NCI-H526 treated with DMSO at 0.1 percent for 48 hours (cell line): ENCODE measurements around the gene KCNK1.

ENCODE experiments used
- DNase-seq: peaks from one replicate; lab custom pipeline; 2025; lab: John Stamatoyannopoulos, UW

The KCNK1 gene

DNA sequence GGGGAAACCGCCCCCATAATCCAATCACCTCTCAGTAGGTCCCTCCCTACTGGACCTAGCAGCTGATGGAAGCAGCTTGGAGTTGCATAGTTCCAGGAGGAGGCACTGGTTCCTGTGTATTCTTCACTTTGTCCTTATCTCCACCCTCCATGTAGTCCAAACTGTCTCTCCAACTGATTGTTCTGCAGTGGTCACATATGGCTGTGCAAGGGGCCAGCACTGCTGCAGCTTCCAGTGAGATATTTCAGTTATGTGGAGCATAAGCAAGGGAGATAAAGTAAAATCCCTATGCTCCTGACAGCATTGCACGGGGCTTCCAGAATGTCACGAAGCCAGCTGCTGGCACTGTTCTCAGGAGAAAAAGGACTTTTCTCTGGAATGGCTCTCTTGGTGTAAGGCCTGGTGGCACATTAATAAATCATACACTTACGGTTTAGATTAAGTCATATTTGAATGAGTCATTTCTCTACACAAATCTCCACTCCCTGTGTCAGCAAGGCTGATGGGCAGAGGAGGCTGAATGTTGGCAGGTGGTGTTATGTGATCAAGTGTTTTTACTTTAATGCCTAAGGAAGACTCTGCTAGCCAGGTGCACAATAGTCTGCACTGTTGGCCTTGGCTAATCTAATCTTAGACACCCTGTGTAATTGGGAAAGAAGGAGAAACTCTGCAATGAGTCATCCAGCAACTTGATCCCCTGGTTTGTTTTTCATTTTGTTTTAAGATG is 93.4 kb downstream of the KCNK1 start:
- DNase-seq: no peak

DNA sequence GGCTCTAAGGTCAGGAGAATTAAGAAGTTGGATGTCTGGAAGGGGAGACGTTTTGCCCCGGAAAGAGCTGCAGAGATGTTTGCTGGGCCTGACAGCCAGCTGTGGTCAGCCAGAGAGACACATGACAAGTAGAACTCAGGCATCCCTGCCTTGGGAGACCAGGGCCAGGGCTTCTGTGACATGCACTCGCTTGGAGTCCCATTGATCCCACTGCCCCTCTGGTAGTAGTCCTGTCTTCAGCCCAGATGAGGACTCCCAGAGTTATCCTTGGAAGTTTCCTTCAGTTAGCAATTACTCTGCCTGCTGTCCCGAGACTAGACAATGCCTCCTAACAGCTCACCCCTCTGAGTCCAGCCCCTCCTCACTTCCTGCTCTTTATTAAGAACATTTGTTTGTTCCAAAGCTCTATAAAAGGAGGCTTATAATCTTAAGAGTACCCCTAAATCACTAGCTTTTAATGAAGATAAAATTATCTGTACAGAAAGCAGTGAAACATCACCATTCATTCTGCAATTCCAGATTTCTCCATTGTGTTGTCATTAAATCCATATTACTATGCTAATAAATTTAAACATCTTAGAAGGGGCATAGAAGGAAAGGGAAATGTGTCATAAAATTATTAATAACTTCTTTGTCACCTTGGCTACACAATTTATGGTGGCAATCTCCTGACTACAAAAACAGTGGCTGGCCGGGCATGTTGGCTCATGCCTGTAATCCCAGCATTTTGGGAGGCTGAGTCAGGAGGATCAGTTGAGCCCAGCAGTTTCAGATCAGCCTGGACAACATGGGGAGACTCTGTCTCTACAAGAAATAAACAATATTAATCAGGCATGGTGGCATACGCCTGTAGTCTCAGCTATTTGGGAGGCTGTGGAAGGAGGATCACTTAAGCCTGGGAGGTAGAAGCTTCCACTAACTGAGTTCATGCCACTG is 94.2 kb downstream of the KCNK1 start:
- no peak for DNase-seq

DNA sequence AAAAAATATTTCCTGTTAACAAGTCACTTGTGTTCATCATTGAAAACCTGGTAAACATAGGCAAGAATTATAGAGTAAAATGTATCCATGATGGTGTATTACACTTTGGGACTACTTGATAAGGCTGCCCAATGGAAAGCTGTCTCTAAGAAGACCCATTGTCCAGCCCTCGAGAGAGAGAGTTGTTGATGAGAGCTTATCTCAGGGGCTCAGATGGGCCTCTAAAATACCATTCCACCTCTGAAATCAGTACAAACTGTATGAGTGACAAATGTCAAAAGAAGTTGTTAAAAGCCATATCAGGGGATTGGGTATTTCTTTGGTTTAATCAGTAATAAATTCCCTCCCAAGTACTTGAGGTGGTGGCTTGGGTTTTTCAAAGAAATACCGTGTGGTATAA is 96.1 kb downstream of the KCNK1 start:
- DNase-seq: no peak

- DNase-seq: no peak
Observed at GRCh38 chr1:233710507-233710906, 96.6 kb downstream of the KCNK1 start.

DNA sequence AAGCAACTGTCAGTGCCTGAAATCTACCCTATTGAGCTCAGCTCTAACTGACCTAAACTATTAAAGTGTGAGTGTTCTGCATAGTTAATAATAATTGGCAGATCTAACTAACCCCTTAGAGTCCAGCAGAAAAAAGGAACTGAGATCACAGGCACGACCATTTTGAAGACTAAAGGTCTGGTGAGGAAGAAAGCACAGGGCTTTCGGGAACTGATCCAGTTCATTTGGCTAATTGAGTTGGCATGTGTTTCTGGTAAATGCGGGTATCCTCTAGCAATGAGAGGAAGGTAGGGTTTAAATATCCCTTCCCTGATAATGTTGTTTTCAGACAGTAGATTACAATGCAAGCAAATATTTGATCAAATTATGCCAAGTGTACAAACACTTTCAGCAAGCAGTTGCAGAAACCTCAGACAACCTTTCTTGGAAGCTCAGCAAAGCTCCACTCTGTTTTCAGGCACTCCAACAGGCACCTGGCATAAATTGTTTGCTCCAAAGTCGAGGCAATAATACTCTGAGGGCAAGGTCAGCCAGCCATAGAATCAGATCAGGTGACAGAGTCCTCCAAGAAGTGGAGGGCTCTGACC is 100.8 kb downstream of the KCNK1 start:
- DNase-seq: no peak

- no peak for DNase-seq
Observed at GRCh38 chr1:233718057-233718456, 104.2 kb downstream of the KCNK1 start.

- no peak for DNase-seq
Observed at GRCh38 chr1:233719655-233720341, 105.9 kb downstream of the KCNK1 start.

DNA sequence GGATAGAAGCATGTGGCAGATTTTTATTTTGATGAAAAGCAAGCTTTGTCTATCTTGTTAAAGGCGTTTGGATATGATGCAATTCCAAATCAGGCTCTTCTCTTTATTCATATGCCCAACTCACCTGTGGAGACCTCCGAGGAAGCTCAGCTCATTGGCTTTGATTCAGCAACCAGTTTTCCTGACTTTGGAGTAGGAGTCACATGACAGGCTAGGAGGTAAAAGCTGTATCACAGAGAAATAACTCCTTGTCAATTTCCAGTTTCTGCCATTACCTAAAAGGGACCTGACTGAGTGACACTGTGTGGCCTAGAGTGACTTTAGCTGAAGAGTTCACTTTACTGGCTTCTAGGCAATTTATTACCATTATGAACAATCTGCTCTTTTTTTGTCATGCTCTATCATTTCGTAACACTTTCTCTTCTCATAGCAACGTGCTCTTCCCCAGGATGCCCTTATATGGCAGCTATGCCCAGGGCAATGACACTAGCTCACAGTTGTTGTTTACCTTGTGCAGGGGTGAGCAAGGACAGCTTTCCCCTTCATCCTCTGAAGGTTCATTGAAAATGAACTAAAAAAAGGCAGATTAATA is 107.2 kb downstream of the KCNK1 start:
- no peak for DNase-seq
